ENCODE results near the gene FIGN.

FIGN gene, protein sequence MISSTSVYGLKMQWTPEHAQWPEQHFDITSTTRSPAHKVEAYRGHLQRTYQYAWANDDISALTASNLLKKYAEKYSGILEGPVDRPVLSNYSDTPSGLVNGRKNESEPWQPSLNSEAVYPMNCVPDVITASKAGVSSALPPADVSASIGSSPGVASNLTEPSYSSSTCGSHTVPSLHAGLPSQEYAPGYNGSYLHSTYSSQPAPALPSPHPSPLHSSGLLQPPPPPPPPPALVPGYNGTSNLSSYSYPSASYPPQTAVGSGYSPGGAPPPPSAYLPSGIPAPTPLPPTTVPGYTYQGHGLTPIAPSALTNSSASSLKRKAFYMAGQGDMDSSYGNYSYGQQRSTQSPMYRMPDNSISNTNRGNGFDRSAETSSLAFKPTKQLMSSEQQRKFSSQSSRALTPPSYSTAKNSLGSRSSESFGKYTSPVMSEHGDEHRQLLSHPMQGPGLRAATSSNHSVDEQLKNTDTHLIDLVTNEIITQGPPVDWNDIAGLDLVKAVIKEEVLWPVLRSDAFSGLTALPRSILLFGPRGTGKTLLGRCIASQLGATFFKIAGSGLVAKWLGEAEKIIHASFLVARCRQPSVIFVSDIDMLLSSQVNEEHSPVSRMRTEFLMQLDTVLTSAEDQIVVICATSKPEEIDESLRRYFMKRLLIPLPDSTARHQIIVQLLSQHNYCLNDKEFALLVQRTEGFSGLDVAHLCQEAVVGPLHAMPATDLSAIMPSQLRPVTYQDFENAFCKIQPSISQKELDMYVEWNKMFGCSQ

DNA sequence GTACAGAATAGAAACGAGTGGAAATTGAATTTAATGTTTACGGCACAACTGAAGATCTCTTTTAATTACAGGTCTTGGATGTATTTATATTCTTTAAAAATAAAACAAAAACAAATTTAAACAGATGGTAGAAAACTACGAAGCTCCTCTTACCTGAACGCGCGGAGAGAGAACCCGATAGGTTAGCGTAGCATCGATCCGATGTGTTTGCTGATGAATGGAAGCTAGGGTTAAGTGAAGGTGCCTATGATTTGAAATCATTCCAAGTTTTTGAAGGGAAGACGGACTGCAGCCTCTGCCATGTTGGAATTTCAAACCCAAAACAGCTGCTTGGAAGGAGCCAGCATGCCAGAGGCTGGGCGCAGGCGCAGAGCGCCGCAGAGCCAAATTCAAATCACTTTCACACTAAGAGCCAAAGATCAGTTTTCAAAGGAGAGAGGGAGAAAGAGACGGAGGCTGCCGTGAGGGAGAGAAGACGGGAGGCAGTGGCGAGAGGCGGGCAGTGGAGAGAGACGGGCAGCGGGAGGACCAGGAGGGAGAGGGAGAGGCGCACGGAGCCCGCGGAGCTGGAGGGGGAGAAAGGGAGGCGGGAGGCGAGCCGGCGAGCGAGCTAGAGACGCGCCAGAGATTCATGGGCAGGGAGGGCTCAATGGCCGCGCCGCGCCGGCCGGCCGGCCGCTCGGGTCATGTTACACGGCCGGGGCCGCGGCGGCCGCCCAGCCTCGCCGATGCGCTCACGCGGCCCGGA is at the start of gene FIGN:
Gene FIGN, minus strand, starts transcription at position 324 of the 748 bp plus-strand sequence. CDS start 1,081 bp downstream, outside the sequence.
- DNase-seq (ENCODE audit: low spot score) = peak; percentile 77

DNA sequence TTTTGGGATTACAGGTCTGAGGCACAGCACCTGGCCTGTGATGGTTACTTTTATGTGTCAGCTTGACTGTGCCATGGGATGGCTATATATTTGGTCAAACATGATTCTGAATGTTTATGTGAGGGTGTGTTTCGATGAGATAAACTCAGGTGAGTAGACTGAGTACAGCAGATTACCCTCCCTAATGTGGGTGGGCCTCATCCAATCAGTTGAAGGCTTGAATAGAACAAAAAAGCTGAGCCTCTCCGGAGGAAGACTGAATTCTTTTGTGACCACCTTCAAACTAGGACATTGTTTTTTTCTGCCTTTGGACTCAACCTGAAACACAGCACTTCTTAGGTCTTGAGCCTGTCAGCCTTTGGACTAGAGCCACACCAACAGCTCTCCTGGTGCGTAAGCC is 49.4 kb upstream of the FIGN start:
- no peak for DNase-seq (ENCODE audit: low spot score)

DNA sequence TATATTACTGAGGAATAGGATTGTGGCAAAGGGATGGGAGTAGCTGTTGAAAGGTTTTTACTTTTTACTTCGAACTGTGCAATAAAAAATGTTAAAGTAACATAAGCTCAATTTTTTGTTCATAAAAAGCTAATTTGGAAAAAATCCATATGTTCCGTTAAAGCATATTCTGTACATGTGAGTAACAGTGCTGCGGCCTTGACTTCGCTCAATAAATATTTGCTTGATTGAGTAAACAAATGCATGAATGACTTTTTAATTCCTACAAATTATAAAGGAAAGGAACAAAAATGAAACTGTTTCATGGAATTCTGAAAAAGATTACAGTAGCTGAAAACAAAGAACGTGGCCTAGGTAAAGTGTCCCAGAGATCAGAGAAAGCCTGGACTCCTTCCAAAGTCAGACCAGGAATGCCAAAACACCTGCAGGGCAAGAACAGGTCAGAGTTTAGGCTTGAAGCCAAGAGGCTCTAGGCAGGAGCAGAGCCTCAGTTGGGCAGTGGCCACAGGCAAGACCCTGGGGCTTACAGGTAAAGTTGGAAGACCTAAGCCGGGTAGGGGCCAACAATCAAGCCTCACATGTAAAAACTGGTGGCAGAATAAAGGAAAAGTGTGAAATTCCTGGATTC is 44.3 kb upstream of the FIGN start:
- no peak for DNase-seq (ENCODE audit: low spot score)

DNA sequence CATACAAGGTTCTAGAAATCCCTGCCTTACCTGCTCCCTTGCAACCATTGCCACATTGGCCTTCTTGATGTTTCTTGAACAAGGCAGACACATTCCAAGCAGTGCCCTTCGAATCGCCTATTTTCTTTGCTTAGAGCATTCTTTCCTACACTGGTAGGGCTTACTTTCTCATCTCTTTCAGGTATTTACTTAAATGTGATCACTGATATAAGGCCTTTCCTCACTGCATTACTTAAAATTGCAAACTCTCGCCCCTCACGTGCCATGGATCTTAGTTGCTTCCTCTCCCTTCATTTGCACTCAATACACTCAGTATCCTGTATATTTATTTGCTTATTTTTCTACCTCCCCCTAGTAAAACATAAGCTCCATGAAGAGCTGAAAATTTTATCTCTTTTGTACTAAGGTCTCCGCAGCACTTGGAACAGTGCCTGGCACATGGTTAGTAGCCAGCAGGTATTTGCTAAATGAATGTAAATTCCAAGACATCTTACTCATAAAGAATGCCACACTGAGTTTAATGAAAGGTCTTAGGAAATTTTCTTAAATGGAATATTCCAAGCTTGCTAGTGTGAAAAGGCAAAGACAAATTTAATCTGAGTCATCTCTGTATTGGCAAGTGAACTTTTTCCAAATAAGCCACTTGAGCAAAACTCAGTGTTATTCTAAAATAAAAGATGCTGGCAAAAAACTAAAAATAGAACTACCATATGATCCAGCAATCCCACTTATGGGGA is 42.4 kb upstream of the FIGN start:
- DNase-seq (ENCODE audit: low spot score) = no peak

DNA sequence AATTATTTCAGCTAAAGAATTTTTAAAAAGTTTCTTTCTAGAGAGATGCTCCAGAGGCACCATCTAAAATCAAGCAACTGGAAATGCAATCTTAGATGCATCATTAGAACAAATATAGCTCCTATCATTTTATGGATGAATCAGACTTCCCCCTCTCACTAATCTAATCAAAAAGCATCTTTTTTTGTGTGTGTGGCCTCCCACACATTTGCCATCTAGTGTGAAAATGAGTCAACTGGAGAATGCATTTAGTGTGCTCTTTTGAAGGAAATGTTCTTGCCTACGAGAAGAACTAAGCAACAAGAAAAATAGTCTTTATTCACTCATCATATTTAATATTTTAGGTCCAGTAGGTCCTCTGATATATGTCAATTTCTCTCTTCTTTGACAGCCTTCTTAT is 39.5 kb upstream of the FIGN start:
- DNase-seq (ENCODE audit: low spot score) = no peak

DNA sequence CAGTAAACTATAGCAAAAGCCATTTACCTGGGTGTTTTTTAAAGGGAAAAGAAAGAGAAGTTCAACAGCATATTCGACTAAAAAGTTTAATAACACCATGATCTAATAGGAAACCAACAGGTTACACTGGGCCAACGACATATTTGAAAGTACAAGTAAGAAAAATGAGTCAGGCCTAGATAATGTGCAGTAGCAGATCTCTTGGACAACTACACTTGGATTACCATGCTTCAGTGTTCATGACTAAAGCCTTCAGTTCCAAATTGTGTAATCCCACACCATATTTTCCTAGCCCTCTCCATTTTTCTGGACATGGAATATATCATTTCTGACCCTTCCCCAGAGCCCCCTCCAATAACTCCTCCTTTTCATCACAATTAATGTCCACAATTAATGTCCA is 39.1 kb upstream of the FIGN start:
- peak; percentile 40 for DNase-seq (ENCODE audit: low spot score)

DNA sequence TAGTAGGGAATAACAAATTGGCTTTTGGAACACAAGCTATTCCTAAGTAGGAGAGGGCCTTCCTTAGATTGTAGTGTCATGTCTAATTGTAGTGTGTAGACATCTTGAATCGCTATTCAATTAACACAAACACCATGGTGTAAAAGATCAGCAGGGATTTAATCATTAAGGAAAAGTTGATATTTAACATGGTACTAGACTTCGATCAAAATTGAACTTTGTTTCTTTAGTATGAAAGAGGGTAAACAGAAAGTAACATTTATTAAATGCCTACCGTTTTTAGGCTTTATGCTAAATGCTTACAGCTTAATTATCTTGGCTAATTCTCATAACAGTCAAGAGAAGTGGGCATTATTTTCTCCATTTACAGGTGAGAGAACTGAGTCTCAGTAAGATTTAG is 37.5 kb upstream of the FIGN start:
- no peak for DNase-seq (ENCODE audit: low spot score)

DNA sequence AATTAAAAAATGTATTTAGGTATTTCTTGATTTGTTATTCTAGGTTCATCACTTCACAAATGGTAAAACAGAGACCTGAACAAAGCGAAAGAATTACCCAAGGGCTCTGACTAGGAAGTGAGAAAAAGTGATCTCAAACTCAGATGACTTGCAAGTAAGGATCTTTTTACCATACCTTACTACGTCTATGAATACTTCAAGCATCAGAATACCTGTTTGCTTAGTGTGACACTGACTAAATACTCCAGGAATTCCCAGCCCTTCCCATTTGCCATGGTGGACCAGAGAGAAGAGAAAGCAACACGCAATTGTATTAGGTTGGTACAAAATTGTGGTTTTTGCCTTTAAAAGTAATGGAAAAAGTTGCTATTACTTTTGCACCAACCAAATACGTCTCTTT is 35.8 kb upstream of the FIGN start:
- no peak for DNase-seq (ENCODE audit: low spot score)

DNA sequence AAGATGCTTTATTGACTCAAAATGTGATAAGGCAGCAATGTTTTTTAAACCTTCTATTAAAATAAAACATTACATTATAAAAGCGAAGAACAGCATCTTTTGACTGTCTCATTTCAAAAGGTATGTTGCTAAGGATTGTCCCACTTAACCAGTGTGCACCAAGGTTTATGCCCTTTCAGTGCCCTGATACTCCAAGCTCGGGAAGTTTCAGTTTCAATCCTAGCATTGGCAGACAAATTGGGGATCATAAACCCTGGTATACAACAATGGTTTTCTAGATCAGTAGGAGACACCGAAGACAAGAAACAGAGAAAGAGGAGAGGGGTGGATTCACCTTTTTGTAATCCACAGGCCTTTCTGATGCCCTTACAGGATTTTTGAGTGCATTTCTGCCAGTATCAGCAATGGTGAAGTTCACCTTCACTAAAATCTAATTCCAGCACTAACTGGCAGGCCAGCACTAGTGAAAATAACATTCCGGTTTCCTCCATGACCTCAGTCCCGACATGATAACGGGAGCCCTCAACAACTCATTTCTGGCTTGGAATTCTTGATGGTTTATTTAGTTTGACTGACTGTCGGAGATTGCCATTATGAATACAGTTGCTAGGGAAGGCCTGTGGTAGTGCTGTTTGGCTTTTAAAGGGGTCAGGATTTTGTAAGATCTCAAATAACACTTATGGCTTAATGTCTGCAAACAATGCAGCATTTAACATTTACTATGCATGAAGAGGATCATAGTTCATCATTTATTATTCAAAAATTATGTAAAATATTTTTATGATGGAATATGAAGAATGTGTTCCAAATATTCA is 33.3 kb upstream of the FIGN start:
- no peak for DNase-seq (ENCODE audit: low spot score)

DNA sequence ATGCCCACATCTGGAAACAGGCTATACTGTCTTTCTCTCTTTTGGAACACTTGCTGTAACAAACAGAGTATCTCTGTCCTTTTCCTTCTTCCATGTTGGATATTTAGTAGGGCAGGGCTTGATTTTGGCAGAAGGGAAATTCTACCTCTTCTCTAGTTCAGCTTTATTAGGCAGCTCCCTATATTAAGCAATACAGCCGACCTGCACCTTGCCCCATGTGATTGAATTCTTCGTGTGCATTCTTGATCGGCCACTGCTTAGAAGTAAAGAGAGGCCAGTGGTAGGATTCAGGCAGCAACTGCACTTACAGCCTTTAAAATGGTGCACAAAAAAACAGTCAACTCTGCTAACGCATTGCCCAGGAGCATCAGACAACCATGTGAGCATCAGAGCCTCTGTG is 31.3 kb upstream of the FIGN start:
- DNase-seq (ENCODE audit: low spot score) = no peak

DNA sequence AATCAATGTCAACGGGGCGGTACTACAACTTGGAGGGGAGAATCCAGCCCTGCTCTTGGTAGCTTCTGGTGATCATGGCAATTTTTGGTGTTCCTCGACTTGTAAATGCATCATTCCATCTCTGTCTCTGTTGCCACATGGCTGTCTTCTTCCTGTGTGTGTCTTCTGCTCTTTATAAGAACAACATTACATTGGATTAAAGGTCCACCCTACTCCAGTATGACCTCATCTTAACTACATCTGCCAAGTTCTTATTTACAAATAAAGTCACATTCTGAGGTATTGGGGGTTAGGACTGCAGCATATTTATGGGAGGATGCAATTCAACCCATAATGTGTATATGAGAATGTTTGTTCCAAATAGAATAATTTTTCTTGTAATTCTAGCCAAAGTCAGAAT is 28.8 kb upstream of the FIGN start:
- DNase-seq (ENCODE audit: low spot score) = no peak

DNA sequence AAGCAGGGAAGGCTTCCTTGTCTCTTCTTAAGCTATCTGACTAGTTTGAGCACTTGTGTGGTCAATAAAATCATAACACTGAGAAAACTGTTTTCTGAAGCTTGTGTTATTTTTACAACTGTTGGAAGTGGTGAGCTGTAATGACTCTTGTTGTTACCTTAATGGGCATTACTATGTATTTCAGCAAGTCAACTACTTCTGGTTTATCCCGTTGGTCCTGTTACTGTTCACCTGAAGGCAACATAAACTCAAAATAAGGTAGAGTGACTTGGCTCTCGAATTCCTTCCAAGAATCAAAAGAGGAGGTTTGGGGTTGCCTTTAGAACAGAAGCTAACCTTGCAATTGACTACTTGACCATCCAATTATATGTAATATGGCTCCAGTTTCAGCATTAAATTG is 23.2 kb upstream of the FIGN start:
- DNase-seq (ENCODE audit: low spot score) = no peak

DNA sequence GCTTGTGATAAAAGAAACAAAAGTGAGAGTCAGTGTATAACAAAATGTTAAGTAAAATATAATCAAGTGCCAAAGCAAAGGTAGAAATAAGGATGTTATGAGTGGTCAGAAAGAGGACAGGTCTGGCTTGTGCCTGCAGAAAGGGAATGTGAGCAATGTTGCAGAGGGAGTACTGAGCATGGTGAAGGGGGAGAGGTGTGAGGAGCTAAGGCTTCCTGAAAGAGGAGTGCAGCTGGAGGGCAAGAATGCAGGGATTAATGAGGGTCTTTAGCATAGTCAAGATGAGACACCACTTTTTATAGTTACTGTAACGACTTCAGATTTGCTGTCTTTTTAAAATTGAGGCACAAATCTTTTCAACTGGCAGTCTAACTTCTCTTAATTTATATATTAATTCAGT is 22.0 kb upstream of the FIGN start:
- DNase-seq (ENCODE audit: low spot score) = no peak

DNA sequence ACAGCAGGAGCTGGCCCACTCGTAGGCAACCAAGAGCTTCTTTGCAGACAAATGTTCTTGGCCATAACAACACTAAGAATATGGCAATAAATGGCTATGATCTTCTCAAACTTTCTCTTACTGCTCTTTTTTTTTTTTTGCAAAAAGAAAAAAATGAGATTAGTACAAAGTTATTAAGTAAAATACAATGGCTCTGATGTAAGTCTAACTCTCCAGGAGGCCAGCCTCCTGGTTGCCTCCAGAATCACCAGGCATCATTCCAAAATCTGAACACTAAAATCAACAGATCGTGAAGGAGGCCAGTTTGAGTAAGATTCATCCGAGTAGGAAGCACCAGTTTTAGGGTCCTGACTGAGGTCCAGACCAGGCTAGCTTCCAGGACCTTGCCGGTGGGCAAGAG is 20.8 kb upstream of the FIGN start:
- no peak for DNase-seq (ENCODE audit: low spot score)

DNA sequence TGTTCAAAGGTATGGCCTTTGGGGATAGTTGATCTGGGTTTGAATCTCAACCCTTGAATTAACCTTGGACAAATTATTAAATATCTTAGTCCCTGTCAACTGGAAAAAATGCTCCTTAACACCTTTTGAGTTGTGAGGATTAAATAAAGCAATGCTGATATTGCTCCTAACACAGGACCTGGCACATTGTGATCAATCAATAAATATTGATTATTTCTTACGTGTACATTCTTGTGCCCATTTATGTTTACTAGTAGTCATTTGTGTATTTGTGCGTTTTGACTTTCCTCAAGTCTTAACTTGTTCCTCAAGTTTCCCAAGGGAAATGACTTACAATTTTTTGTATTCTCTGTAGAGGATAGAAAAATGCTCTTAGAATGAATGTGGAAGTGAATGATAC is 19.6 kb upstream of the FIGN start:
- no peak for DNase-seq (ENCODE audit: low spot score)

DNA sequence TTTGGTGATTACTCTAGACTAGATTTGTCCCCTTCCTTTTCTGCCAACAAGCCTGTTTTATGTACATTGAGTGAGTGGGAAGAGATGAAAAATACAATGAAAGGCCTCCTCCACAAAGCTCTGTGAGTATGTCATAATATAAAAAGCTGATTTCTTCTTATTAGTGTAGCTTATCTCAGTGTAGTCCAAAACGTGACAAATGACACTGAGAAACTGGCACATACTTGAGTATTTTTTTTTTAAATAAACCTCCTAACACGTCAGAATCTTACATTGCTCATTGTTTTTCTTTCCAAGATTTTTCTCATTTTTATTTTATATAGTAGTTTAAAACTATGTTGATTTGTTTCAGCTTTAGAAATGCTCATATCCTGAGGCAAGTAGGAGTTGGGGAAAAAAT is 17.9 kb upstream of the FIGN start:
- no peak for DNase-seq (ENCODE audit: low spot score)

DNA sequence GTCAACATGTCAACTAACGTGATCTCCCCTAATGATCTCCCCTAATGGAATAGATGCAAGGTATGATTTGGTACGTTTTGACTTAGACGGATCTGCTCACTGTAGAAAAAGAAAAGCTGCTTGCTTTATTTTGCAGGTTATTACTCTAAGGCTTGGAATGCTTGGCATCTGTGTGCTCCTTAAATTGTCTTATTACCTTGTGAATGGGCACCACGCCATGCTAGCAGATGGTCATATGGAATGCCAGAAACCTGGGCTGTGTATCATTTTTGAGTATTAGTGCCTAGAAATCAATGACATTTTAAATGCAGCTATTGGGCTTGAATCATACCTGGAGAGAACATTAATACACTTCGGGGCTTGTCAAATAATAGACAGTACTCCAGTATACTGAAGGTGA is 16.5 kb upstream of the FIGN start:
- no peak for DNase-seq (ENCODE audit: low spot score)

DNA sequence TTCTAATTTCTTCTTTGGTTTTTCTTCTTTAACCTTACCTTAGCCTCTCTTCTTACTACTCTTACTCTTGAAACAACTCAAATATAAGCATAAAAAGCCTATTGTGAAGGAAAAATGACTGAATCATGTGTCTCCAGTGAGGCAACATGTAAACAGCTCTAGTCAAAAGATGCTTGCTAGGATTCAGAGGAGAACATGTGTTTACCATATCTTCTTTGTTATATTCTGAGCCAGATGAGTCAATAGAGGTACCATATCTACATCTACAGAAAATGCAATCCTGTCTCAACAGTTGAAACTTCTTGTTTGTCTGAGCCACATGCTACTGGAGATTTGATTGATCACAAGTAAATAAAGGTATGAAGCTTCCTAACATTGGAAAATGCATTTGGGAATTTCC is 15.9 kb upstream of the FIGN start:
- DNase-seq (ENCODE audit: low spot score) = no peak

DNA sequence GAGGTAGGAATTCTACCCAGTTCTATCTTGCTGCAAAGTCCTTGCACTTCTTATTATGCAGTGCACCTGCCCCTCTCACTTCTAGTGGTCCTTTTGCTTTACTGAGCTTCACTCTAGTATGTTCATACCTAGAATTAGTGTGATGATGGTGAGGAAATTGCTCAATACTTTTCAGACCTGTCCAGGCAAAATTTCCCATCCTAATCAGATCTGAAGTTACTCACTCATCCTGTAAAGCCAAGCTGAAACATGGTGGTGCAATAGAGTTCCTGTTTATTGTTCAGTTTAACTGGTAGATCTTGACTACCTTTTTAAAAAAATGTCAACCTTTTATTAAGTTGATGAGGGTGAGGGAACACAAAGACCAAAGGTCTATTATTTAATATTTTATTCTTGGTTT is 12.6 kb upstream of the FIGN start:
- DNase-seq (ENCODE audit: low spot score) = no peak

DNA sequence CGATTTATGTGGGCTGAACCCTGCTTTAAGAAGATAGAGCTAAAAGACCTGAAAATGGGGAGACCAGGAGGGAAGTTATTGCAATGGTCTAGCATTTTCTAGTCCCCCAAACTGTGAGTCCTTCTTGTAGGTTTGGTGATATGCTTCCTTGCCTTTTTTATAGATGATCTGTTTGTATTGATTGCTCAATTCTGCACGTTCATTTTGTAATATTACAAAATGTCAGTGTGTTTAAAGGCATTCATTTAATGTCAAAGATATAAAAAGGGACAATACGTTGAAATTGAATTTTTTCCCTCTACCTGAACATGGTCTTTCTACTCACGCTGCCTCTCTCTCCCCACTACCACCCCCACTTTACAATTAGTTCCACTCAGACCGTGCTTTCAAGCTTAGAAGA is 5.6 kb upstream of the FIGN start:
- no peak for DNase-seq (ENCODE audit: low spot score)

DNA sequence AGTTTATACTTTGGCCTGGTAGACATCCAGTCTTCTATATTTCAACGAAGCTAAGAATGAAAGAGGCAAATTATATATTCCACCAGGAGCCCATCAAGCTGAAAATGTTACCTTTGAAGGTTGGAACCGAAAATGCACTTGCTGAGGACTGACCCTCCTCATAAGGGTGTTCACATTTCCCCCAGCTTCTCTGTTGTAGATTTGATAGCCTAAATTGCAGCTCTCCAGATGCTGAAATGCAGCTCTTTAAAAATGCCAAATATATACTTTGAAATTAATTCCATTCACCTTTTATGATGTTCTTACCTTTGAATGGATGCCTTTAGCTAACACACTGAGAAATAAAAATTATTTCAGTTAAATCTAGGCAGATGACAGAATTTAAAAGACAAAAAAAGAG is 1.8 kb upstream of the FIGN start:
- no peak for DNase-seq (ENCODE audit: low spot score)

Measured in hepatic stellate cell (primary cell).